ENCODE data around the gene LRFN2. TPM values are rescaled to one million over a fixed set of nuclear protein-coding genes. Genes with fewer than 3 reads are reported as not detected.

LRFN2 gene
- polyA plus RNA-seq, 3 donors, result not detected

DNA sequence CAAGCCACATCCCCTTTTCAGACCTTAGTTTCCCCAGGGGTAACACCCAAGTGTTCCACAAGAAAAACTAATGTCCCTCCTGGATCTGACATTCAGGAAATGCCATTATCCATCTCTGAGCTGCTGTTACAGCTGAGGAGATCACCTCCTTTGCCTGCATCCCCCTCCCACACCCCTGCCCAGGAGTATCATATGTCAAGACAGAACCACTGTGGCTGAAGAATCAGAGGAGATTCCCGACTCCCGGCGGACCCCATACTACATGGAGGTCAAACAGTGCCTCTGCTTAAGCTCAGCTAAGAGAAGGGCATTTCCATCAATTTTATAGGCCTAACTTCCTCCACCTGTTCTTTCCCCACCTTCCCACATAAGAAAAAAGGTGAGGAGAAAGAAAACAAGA lies 36.8 kb upstream of the LRFN2 start:
- Histone ChIP-seq H3K36me3 (replicated peaks in 1 of 2; ENCODE audit: control insufficient read depth in 1 of 2, insufficient read depth in 2 of 2, low read length in 2 of 2) (no peaks in the 10 kb centered on the region), H3K4me2 (replicated peaks; ENCODE audit: extremely low read depth, low read length, poor library complexity, severe bottlenecking) (no peak overlapping the region), H3K4me1 (ENCODE audit: control insufficient read depth in 1 of 2, insufficient read depth in 2 of 2, low read length in 2 of 2) (no peaks in the 10 kb centered on the region), H3K9me3 (replicated peaks in 1 of 2; ENCODE audit: control insufficient read depth in 1 of 2, insufficient read depth in 1 of 2, low read length in 2 of 2) (no peaks in the 10 kb centered on the region), H3K27me3 (ENCODE audit: control insufficient read depth in 2 of 2, insufficient read depth in 2 of 2, low read length in 2 of 2) (no peaks in the 10 kb centered on the region), H3K27ac (ENCODE audit: low read depth in 1 of 2, low read length in 2 of 2) (no peak overlapping the region), H4K20me1 (ENCODE audit: insufficient read depth, low read length) (no peaks in the 10 kb centered on the region), H3K9ac (ENCODE audit: insufficient read depth, low read length, poor library complexity, severe bottlenecking) (no peak overlapping the region), H2AFZ (ENCODE audit: insufficient read depth, low read depth, low read length, poor library complexity, severe bottlenecking) (no peak overlapping the region), H3K4me3 (replicated peaks in 1 of 3; ENCODE audit: low read depth in 2 of 3, low read length in 3 of 3) (no peak overlapping the region), H3K79me2 (ENCODE audit: insufficient read depth, low read length) (no peaks in the 10 kb centered on the region)
- Mint-ChIP-seq H3K4me1 (no peaks in the 10 kb centered on the region), H3K9me3 (peaks cover 0 to 9% (median 2%) of the 10 kb centered on the region in 7 donors), H3K27ac (no peak overlapping the region), H3K4me3 (no peak overlapping the region), H3K27me3 (ENCODE audit: low read depth in 3 of 3) (peaks cover 1 to 6% (median 5%) of the 10 kb centered on the region in 3 donors), H3K36me3 (no peaks in the 10 kb centered on the region)
- intact Hi-C loops (cut with micrococcal nuclease), result no loop called here
- no CpG with 5 or more reads among the region's 3 CpGs for WGBS (ENCODE audit: insufficient coverage)
- DNase-seq, result no peak
- no peak for TF ChIP-seq CTCF (IDR thresholded peaks at IDR 0.05)

GRCh38 chr6:40623178-40623577 lies 36.0 kb upstream of the LRFN2 start:
- Mint-ChIP-seq H3K9me3 (peaks cover 0 to 9% (median 2%) of the 10 kb centered on the region in 7 donors), H3K4me3 (no peak overlapping the region), H3K36me3 (no peaks in the 10 kb centered on the region), H3K27ac (no peak overlapping the region), H3K4me1 (no peaks in the 10 kb centered on the region), H3K27me3 (ENCODE audit: low read depth in 3 of 3) (peaks cover 1 to 7% (median 6%) of the 10 kb centered on the region in 3 donors)
- no peak for DNase-seq
- H3K9me3 ChIP-seq (replicated peaks in 1 of 2; ENCODE audit: control insufficient read depth in 1 of 2, insufficient read depth in 1 of 2, low read length in 2 of 2), result no peaks in the 10 kb centered on the region
- H3K79me2 ChIP-seq (ENCODE audit: insufficient read depth, low read length), result no peaks in the 10 kb centered on the region
- peaks cover 0 to 2% of the 10 kb centered on the region in 2 donors for H3K27me3 ChIP-seq (ENCODE audit: control insufficient read depth in 2 of 2, insufficient read depth in 2 of 2, low read length in 2 of 2)
- no peaks in the 10 kb centered on the region for H4K20me1 ChIP-seq (ENCODE audit: insufficient read depth, low read length)
- no peak overlapping the region for H3K9ac ChIP-seq (ENCODE audit: insufficient read depth, low read length, poor library complexity, severe bottlenecking)
- 82% methylated on average over 5 of the region's 5 CpGs for WGBS (ENCODE audit: insufficient coverage)
- H3K36me3 ChIP-seq (replicated peaks in 1 of 2; ENCODE audit: control insufficient read depth in 1 of 2, insufficient read depth in 2 of 2, low read length in 2 of 2), result no peaks in the 10 kb centered on the region
- no peaks in the 10 kb centered on the region for H3K4me1 ChIP-seq (ENCODE audit: control insufficient read depth in 1 of 2, insufficient read depth in 2 of 2, low read length in 2 of 2)
- no peak overlapping the region for H3K4me3 ChIP-seq (replicated peaks in 1 of 3; ENCODE audit: low read depth in 2 of 3, low read length in 3 of 3)
- no peak overlapping the region for H3K27ac ChIP-seq (ENCODE audit: low read depth in 1 of 2, low read length in 2 of 2)
- intact Hi-C loops (cut with micrococcal nuclease), result no loop called here
- H2AFZ ChIP-seq (ENCODE audit: insufficient read depth, low read depth, low read length, poor library complexity, severe bottlenecking), result no peak overlapping the region
- no peak for TF ChIP-seq CTCF (IDR thresholded peaks at IDR 0.05)
- no peak overlapping the region for H3K4me2 ChIP-seq (replicated peaks; ENCODE audit: extremely low read depth, low read length, poor library complexity, severe bottlenecking)

Measured in CD14-positive monocyte (primary cell).